CMK (cell line): ENCODE measurements around the gene ACTR1A.
A peak's percentile ranks its signal among the peaks of the same experiment; 100 is the strongest.
"Not testable (repeated sequence)": the region's sequence is repeated elsewhere in the genome, so short reads cannot be mapped to it uniquely, and the experiment has no call there.

ENCODE experiments used
- DNase-seq: peaks from one replicate; pipeline ENCODE4 v3.0.0-alpha.2; 2010; ENCODE audit warnings: low read depth

ACTR1A gene

GRCh38 chr10:102484021-102484420, 18.5 kb downstream of the ACTR1A start:
- no peak for DNase-seq

DNA sequence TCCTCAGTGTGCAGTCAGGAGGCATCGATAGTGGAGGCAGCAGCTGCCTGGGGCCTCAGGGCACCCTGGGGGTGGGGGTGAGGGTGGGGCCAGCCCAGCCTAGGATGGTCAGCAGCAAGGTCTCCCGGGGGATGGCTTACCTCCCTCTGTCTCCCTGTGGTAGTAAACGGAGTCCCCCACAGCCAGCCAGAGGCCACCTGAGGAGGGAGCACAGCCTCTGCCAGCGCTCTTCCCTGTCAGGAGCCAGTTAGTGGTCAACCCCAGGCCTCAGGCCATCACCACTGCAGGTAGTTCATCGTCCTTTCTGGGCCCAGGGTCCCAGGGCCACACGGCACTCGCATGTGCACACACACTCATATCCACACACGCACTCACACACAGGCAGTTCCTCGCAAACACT, 22.1 kb downstream of the ACTR1A start:
- no peak for DNase-seq

- DNase-seq, result no peak
Measured at GRCh38 chr10:102479651-102480050, 22.9 kb downstream of the ACTR1A start.

- no peak for DNase-seq
Measured at GRCh38 chr10:102476466-102477141, 25.9 kb downstream of the ACTR1A start.

GRCh38 chr10:102475451-102476040, 27.0 kb downstream of the ACTR1A start:
- no peak for DNase-seq

- DNase-seq, result no peak
Measured at GRCh38 chr10:102473445-102474331, 28.8 kb downstream of the ACTR1A start.

- DNase-seq, result no peak
Measured at GRCh38 chr10:102470579-102471546, 31.6 kb downstream of the ACTR1A start.

GRCh38 chr10:102468683-102469082, 33.8 kb downstream of the ACTR1A start:
- DNase-seq, result no peak

DNA sequence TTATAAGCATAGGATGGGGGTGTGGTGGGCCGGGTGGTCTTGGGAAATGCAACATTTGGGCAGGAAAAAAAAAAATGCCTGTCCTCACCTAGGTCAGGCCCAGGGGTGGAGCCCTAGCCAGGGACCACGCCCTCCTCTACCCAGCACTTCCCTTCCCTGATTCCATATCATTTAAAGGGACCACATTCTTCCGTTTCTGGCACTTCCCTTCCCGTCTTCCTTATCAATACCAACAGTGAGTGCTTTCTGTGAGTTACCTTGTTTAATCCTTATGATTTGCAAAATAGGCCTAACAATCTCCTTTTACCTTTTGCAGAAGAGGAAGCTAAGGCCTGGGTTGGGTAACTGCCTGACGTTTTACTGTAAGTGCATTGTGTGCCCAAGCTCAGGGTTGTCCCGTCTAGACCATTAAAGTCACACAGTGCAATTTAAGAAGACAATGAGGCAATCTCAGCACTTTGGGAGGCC, 34.5 kb downstream of the ACTR1A start:
- DNase-seq, result peak; percentile 76

DNA sequence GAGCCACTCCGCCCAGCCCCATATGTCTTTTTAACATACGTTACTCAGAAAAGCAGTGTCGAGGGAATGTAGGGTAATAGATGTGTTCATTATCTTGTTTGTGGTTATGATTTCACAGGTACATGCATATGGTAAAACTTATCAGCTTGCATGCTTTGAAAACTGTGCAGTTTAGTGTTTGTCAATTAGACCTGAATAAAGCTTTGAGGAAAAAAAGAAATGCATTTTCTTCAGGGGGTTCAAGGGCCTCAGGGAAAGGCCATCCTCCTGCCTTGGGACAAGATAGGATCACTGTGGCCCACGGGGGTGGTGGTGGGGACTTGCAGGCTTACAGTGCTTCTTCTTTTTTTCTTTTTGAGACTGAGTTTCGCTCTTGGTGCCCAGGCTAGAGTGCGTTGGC, 35.2 kb downstream of the ACTR1A start:
- no peak for DNase-seq

- DNase-seq, result no peak
Measured at GRCh38 chr10:102465466-102465865, 37.0 kb downstream of the ACTR1A start.

- DNase-seq, result no peak
Measured at GRCh38 chr10:102463983-102464382, 38.5 kb downstream of the ACTR1A start.

DNA sequence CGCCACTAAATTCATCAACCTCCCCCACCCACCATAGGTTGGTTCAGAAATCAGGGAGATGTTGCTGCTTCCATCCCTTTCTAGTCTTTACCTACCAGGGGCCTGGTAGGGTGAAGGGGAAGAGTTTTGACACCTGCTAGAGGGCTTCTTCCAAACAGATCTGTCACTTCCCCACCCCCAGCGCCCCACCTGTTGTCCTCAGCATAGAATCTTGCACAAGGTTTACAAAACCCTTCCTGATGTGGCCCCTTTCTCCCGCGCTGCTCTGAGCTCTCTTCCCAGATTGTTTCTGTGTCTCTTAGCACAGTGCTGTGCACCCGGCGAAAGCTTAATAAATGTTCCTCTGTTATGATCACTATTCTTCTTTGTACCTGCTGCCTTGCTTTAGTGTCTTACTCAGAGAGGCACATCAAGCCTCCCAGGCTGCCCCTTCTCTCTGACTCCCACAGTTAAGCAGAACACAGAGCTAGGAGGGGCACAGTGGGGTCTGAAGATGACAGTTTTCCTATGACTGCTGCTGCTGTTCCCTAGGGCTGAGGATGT, 39.9 kb downstream of the ACTR1A start:
- DNase-seq, result no peak

- DNase-seq, result peak; percentile 90
Measured at GRCh38 chr10:102461187-102462054, 41.1 kb downstream of the ACTR1A start.

DNA sequence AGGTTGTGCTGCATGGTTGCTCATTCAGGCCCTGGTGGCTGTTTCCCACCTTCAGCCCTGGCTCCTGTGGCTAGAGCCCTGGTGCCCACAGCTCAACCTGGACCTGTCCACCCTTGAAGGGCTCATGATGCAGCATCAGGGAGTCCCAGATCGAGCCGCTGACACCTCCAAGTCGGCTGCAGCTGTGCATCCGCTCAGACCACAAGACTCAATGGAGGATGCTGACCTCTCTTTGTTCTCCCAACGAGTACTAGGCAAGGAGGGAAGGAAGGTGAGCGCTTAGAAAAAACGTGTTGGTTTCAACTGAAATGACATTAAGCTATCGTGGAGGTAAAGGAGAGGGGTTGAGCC, 41.7 kb downstream of the ACTR1A start:
- DNase-seq, result no peak

DNA sequence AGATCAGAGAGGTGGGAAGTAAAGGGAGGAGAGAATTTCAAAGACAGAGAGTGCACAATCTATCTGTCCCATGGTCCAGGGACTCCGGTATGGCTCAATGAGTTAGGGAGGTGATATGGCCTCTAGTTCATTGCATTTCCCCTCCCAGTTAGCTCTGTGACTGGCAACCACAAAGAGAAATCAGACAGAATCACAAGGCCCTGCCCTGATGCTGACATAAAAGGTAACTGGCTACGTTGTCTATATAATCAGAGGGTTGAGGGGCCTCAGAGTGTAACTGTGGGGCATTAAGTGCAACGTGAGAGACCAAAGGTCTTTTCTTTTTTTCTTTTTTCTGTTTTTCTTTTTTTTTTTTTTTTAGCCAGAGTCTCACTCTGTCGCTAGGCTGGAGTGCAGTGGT, 43.9 kb downstream of the ACTR1A start:
- DNase-seq, result no peak

DNA sequence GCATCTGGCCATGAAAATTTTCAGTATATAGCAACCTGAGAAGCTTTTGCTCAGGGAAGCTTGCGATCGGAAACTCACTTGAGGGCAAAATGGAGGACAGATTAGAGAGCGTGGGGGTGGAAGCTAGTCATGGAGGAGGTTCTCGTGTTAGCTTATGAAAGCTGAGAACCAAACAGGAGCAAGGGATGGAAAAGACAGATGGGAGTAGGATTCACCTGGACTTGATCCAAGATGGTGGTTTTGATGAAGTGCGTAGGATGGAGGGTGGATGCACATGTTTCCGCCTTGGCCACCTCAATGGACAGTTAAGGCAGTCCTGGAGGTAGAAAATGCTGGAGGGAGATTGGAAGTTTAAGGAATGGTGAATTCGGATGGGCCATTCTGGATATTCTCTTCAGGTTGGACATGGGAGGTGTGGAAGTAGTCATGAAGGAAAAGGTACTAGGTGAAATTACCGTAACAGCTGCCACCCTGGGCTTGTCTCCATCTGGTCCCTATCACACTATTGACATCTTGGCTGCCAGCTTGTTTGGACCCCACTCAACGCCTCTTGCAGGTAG, 44.8 kb downstream of the ACTR1A start:
- no peak for DNase-seq

DNA sequence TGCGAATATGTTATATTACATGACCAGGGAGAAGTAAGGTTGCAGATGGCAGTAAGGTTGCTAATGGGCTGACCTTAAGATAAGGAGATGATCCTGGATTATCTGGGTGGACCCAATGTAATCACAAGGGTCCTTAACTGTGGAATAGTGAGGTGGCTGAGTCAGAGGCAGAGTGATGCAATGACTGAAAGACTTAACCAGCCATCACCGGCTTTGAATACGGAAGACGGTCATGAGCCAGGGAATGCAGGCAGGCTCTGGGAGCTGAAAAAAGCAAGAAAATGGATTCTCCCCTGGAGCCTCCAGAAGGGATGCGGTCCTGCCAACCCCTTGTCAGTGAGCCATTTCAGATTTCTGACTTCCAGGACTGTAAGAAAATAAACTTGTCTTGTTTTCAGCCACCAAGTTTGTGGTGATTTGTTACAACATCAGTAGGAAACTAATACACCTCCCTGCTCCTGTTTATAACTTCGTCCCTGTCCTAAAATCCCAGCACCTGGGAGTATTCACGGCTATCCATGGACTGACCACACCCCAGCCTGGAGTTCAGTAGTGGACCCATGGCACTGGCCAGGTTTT, 46.5 kb downstream of the ACTR1A start:
- DNase-seq, result no peak

DNA sequence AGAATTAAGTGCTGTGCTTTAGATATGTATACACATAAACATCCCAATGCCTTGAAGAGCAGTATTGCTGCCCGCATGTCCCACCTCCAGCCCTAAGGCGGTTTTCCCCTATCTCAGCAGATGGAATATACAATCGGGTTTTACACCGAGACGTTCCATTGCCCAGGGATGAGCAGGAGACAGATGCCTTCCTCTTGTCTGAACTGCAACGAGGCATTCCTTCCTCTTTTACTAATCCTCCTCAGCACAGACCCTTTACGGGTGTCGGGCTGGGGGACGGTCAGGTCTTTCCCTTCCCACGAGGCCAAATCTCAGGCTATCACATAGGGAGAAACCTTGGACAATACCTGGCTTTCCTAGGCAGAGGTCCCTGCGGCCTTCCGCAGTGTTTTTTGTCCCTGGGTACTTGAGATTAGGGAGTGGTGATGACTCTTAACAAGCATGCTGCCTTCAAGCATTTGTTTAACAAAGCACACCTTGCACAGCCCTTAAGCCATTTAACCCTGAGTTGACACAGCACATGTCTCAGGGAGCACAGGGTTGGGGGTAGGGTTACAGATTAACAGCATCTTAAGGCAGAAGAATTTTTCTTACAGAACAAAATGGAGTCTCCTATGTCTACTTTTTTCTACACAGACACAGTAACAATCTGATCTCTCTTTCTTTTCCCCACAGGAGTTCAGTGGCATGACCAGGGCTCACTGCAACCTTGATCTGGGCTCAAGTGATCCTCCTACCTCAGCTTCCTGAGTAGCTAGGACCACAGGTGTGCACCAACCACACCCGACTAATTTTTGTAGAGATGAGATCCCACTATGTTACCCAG, 47.6 kb downstream of the ACTR1A start:
- not testable (repeated sequence) for DNase-seq
